Lung (tissue), 12 donors: Measurements from ENCODE around the gene TRABD2B. TPM values are rescaled to one million over a fixed set of nuclear protein-coding genes. Genes with fewer than 3 reads are reported as not detected.

Experiments
- ATAC-seq: fragments of 200-7000 bp; cut with Tn5 transposase; one replicate; pipeline ENCODE4 v1.9.1; 2020; ENCODE audit warnings: moderate number of reproducible peaks; ENCODE audit not compliant: insufficient read depth, low FRiP score
- DNase-seq, 3 donors: peaks; one replicate each; pipeline ENCODE4 v3.0.0-alpha.2; 2013 to 2017
- H3K27ac ChIP-seq, 2 donors: one replicate each; pipeline ENCODE4 v1.5.1; 2013; ENCODE audit warnings: mild to moderate bottlenecking in 2 of 2, moderate library complexity in 2 of 2, control low read depth in 1 of 2, inconsistent platforms in 1 of 2, low read depth in 1 of 2, low read length in 1 of 2
- H3K27me3 ChIP-seq, 3 donors: one replicate each; pipeline ENCODE4 v1.5.1; 2013; ENCODE audit warnings: low read length in 2 of 3; ENCODE audit not compliant: control insufficient read depth in 3 of 3, insufficient read depth in 3 of 3
- H3K36me3 ChIP-seq, 4 donors: one replicate each; pipeline ENCODE4 v1.5.1; 2013; ENCODE audit warnings: low read length in 4 of 4, mild to moderate bottlenecking in 1 of 4, moderate library complexity in 1 of 4; ENCODE audit not compliant: control insufficient read depth in 4 of 4, insufficient read depth in 4 of 4
- H3K4me1 ChIP-seq, 5 donors: one replicate each; pipeline ENCODE4 v1.5.1; 2013; ENCODE audit warnings: low read length in 5 of 5, mild to moderate bottlenecking in 2 of 5, moderate library complexity in 1 of 5; ENCODE audit not compliant: control insufficient read depth in 5 of 5, insufficient read depth in 5 of 5
- H3K4me3 ChIP-seq: one replicate; pipeline ENCODE4 v1.5.1; 2013; ENCODE audit warnings: mild to moderate bottlenecking, control low read depth, moderate library complexity
- H3K9ac ChIP-seq, 2 donors: one replicate each; pipeline ENCODE4 v1.5.1; 2013; ENCODE audit warnings: low read length in 2 of 2, control low read depth in 1 of 2; ENCODE audit not compliant: insufficient read depth in 1 of 2
- H3K9me3 ChIP-seq, 4 donors: one replicate each; pipeline ENCODE4 v1.5.1; 2013; ENCODE audit warnings: low read length in 3 of 4, mild to moderate bottlenecking in 1 of 4, moderate library complexity in 1 of 4; ENCODE audit not compliant: control insufficient read depth in 4 of 4, insufficient read depth in 3 of 4
- WGBS, 2 donors: extraction: QIAGEN DNeasy Blood & Tissue Kit; methylation state at CpG; one replicate each; pipeline ENCODE4 v1.1.7; 2013; 5-methylcytosine and 5-hydroxymethylcytosine counted together
- polyA plus RNA-seq, 2 donors: library from polyadenylated mRNA; stranded (reverse); fragments of 200-250 nt; gene quantifications; one replicate each; pipeline ENCODE4 v1.2.1, GENCODE V29; 2013
- total RNA-seq, 2 donors: library from RNA; depleted of rRNA in 1 of 2; stranded (reverse); fragments of >200 nt in 1 of 2; gene quantifications; one replicate each; pipeline ENCODE4 v1.2.1, GENCODE V29; 2014 to 2021
- TF ChIP-seq, protein P1 (sequence below): IDR thresholded peaks from 2 replicates; pipeline ENCODE4 v1.5.1; 2012; ENCODE audit warnings: mild to moderate bottlenecking; ENCODE audit errors: control extremely low read depth, extremely low read depth
- donor health status: control.
- donor health status: control.
- donor health status: Bipolar disorder and iron deficiency.
- donor health status: healthy.
- donor health status: DM: yes; HTN: yes; CAD: no.

Gene TRABD2B
- total and polyA plus RNA-seq, 4 donors, result 0.37 to 1.9 (median 0.64) TPM

DNA sequence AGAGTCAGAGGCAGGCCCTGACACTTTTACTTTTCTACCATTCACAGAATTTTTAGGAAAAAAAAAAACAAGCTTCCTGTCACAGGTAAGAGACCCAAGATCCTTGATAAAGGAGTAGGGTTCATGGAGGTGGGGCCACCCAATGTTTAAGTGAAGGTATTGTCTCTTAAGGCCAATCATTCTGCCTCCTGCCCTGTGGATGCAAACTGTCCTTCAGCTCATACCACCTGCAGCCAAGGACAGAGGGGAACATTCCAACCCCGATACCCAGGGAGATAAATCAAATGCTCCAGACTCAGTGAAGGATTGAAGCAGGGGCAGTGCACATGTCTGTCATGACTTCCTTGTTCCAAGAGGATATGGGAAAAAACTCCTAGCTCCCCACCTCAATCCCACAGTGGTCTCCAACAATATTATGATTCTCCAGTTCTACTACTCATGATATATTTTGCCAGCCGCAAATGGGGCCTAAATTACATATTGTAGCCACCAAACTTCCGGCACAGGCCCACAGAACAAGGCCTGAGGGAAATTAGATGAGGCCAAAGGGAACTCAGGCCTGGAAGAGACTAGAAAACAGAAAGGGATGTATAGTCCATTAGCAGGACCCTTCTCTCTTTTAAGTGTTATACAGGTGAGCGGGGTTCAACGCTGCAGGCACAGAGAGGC is 59.5 kb downstream of the TRABD2B start:
- TF ChIP-seq, protein P1, sequence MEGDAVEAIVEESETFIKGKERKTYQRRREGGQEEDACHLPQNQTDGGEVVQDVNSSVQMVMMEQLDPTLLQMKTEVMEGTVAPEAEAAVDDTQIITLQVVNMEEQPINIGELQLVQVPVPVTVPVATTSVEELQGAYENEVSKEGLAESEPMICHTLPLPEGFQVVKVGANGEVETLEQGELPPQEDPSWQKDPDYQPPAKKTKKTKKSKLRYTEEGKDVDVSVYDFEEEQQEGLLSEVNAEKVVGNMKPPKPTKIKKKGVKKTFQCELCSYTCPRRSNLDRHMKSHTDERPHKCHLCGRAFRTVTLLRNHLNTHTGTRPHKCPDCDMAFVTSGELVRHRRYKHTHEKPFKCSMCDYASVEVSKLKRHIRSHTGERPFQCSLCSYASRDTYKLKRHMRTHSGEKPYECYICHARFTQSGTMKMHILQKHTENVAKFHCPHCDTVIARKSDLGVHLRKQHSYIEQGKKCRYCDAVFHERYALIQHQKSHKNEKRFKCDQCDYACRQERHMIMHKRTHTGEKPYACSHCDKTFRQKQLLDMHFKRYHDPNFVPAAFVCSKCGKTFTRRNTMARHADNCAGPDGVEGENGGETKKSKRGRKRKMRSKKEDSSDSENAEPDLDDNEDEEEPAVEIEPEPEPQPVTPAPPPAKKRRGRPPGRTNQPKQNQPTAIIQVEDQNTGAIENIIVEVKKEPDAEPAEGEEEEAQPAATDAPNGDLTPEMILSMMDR, result no peak
- Histone ChIP-seq H3K27me3 (no peaks in the 10 kb centered on the region), H3K9ac (no peak overlapping the region), H3K4me3 (no peak overlapping the region), H3K36me3 (no peaks in the 10 kb centered on the region), H3K9me3 (no peaks in the 10 kb centered on the region), H3K4me1 (peaks cover 0 to 34% (median 14%) of the 10 kb centered on the region in 5 donors), H3K27ac (no peak overlapping the region)
- DNase-seq (no peak), ATAC-seq (no peak)
- WGBS, 2 donors, result 93 to 95% methylated on average over 5 of the region's 5 CpGs

DNA sequence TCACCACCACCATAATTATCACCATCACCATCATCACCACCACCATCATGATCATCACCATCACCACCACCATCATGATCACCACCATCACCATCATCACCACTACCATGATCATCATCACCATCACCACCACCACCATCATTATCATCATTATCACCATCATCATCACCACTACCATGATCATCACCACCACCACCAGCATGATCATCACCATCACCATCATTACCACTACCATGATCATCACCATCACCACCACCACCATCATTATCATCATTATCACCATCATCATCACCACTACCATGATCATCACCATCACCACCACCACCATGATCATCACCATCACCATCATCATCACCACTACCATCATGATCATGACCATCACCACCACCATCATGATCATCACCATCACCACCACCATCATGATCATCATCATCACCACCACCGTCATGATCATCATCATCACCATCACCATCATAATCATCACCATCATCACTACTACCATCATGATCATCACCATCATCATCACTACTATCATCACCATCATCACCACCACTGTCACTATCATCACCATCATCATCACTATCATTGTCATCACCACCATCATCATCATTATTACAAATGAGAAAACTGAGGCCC is 60.2 kb downstream of the TRABD2B start:
- H3K36me3 ChIP-seq, result no peaks in the 10 kb centered on the region
- H3K27me3 ChIP-seq, result no peaks in the 10 kb centered on the region
- peaks cover 0 to 34% (median 8%) of the 10 kb centered on the region in 5 donors for H3K4me1 ChIP-seq
- H3K27ac ChIP-seq, result no peak overlapping the region
- ATAC-seq (no peak), DNase-seq (no peak)
- no peak overlapping the region for H3K9ac ChIP-seq
- no peak overlapping the region for H3K4me3 ChIP-seq
- H3K9me3 ChIP-seq, result no peaks in the 10 kb centered on the region
- WGBS, 2 donors, result 97 to 100% methylated on average over 1 of the region's 1 CpG
- TF ChIP-seq, protein P1, result no peak

DNA sequence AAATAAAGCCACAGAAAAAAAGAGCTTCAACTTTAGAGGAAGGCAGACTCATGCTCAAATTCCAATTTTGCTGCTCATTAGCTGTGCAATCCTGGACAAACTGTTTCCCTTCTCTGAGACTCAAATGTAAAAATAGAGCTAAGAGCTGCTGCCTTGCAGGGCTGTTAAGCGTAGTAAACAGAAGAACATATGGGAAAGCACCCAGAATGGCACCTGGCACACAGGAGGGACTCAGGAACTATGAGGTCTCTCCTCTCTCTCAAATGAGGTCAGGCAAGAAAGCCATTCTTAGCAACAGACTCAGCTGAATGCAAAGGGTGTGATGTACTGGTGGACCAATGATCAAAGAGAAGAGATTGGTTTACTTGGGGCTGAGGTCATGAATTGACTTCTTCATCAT is 61.3 kb downstream of the TRABD2B start:
- Histone ChIP-seq H3K9me3 (no peaks in the 10 kb centered on the region), H3K27me3 (no peaks in the 10 kb centered on the region), H3K4me1 (peaks cover 0 to 32% (median 3%) of the 10 kb centered on the region in 5 donors), H3K27ac (no peak overlapping the region), H3K36me3 (no peaks in the 10 kb centered on the region), H3K4me3 (no peak overlapping the region), H3K9ac (no peak overlapping the region)
- DNase-seq, result no peak
- 48 to 94% methylated on average over 1 of the region's 1 CpG for WGBS, 2 donors
- TF ChIP-seq, protein P1, result no peak
- no peak for ATAC-seq
